Measurements from ENCODE around the gene RPS19.

Gene RPS19

GRCh38 chr19:41877916-41878905 is 18.2 kb downstream of the RPS19 start:
- DNase-seq, result no peak

GRCh38 chr19:41879080-41879479 is 19.0 kb downstream of the RPS19 start:
- no peak for DNase-seq

GRCh38 chr19:41879670-41880328 is 19.7 kb downstream of the RPS19 start:
- no peak for DNase-seq

GRCh38 chr19:41880329-41880708 is 20.3 kb downstream of the RPS19 start:
- DNase-seq, result no peak

GRCh38 chr19:41882568-41883462 is 22.8 kb downstream of the RPS19 start, which contains the start of gene ARHGEF1:
TSS of gene ARHGEF1 (plus strand) at chr19:41883184. CDS start at chr19:41888083, 4,899 bp downstream.
- DNase-seq, result peak in 11 of 58 donors; percentile 6 to 37 (median 19)

GRCh38 chr19:41883463-41883820 is 23.4 kb downstream of the RPS19 start:
- DNase-seq, result peak in 1 of 58 donors; percentile 9

DNA sequence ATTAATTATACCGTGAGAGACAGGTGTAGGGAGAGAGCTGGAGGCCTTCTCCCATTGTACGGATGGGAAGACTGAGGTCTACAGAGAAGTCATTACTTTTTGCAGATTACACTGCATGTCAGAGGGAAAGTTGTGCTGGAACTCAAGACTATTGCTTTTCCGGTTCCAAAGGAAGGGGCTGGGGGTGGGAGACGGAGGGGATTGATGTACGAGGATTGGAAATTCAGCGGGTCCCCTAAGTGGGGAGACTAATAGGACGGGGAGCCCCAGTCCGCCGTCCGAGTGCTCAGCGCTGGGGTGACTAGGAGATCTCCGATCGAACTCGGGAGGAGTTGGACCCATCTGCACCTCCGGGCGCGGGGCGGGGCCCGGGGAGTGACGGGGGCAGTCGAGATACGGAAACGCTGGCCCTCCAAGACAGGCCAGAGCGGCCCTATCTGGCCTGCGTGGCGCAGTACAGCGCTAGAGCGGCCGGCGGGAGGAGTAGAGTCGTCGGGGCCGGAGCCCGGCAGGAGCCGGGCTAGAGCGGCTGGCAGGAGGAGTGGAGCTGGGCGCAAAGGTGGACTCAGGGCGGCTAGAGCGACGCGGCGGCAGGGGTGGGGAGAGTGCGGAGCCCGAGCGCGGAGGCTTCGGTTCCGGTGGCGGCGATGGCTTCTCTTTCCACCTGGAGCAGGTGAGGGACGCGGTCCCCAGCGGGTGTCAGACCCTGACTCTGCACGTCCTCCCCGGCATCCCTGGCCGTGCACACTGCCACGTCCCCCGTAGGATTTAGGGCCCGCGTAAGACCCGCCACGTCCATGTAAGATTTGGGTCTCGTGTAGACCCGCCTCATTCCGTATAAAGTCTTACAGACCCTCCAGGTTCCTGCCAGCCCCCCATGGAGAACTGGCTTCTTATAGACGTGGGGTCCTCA is 24.0 kb downstream of the RPS19 start:
- peak; percentile 23 to 98 (median 93) for DNase-seq

GRCh38 chr19:41886761-41887710 is 27.0 kb downstream of the RPS19 start:
- DNase-seq, result no peak

DNA sequence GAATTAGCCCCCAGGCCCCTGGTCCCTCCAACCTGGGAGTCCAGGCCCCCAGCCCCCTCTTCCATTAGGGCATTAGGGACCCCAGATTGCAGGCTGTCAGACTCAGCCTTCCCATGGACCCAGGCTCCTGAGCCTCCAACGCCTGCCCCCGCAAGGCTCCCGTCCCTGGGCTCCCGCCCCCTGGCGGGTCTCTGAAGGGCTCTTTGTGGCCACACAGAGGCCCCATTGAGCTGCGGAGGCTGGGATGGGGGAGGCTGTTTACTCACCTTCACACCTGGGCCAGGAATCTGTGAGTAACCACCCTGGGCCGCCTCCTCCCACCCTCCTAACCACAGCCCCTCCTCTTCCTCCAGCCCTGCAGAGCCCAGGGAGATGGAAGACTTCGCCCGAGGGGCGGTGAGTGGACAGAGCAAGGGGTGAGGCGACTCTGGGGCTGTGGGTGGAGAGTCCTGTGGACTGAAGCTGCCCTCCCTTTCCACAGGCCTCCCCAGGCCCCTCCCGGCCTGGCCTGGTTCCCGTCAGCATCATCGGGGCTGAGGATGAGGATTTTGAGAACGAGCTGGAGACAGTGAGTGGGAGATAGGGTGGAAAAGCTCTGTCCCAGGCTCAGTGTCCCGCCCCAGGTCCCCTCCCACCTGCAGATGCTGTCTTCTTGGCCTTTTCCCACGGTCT is 27.8 kb downstream of the RPS19 start:
- peak in 38 of 58 donors; percentile 7 to 74 (median 48) for DNase-seq

GRCh38 chr19:41888926-41889325 is 28.9 kb downstream of the RPS19 start:
- no peak for DNase-seq

GRCh38 chr19:41889896-41890295 is 29.8 kb downstream of the RPS19 start:
- DNase-seq, result no peak

GRCh38 chr19:41890936-41891335 is 30.9 kb downstream of the RPS19 start:
- no peak for DNase-seq

- no peak for DNase-seq
Measured at GRCh38 chr19:41892173-41892902, 32.3 kb downstream of the RPS19 start.

DNA sequence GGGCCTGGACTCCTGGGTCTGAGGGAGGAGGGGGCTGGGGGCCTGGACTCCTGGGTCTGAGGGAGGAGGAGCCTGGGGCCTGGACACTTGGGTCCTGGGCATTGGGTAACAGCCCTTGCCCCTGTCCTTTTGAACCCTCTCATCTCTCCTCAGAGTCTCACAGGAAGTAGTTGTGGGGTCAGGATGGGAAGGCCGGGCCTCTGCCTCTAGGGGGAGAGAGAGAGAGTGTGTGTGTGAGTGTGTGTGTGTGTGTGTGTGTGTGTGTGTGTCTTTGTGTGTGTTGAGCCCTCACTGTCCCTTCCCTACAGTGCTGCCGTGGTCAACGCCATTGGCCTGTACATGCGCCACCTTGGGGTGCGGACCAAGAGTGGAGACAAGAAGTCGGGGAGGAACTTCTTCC is 33.8 kb downstream of the RPS19 start:
- DNase-seq, result no peak

- DNase-seq, result no peak
Measured at GRCh38 chr19:41894350-41894749, 34.3 kb downstream of the RPS19 start.

DNA sequence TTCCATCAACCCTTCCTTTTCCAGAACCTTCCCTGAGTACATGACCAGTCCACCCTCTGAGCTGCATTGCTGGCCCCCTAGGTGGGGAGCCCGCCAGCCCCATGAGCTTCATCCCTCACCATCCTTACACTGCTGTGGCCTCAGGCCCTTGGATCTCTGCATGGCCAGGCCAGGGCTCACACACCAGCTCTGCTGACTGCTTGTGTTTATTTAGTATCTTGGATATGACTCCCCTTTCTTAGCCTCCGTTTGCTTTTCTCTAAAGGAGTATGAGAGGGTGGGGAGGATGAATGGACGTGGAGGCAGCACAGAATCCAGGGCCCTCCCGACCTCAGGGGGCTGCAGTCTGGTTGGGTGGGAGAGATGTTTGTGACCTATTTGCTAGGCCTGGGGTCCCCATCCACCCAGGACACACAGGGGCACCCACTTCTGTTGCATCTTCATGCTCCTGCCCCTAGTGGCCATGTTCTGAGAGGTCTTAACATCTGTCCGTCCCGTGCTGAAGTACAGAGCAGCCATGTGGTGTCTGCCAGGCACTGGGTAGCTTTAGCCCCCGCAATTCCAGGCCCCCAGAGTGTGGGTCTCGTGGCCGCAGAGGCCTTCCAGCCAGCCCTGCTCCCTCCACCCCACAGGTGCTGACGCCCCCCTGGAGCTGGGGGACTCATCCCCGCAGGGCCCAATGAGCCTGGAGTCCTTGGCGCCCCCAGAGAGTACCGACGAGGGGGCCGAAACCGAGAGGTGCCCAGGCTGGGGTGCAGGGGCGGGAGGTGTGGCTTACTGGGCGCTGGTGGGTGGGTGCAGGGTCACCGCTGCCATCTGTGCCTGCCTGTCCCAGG is 35.9 kb downstream of the RPS19 start:
- no peak for DNase-seq

GRCh38 chr19:41896581-41896942 is 36.5 kb downstream of the RPS19 start:
- no peak for DNase-seq

Data from anterior cingulate cortex (tissue), 58 donors.